SK-N-SH treated with all-trans-retinoic acid at 6 μM for 48 hours (cell line): ENCODE results near the gene KEAP1.

Experiments
- ARNTL ChIP-seq: fragments of 450-650 bp; formaldehyde crosslinking; IDR thresholded peaks from 2 replicates; pipeline ENCODE4 v1.5.0; 2020; ENCODE audit warnings: low read depth, mild to moderate bottlenecking, moderate library complexity, borderline replicate concordance
- ISL1 ChIP-seq: fragments of 250-450 bp; sonication (Bioruptor Pico); IDR thresholded peaks from 2 replicates; pipeline ENCODE4 v2.1.2; 2022; ENCODE audit warnings: mild to moderate bottlenecking, moderate library complexity
- PATZ1 ChIP-seq: fragments of 250-450 bp; sonication (Bioruptor Pico); IDR thresholded peaks from 2 replicates; pipeline ENCODE4 v1.8.0; 2020; ENCODE audit warnings: mild to moderate bottlenecking, moderate library complexity, borderline replicate concordance
- SNAI2 ChIP-seq: fragments of 250-450 bp; sonication (Bioruptor Pico); IDR thresholded peaks from 2 replicates; pipeline ENCODE4 v1.5.0; 2020; ENCODE audit warnings: mild to moderate bottlenecking, moderate library complexity
- ZFP30 ChIP-seq: fragments of 450-650 bp; formaldehyde crosslinking; IDR thresholded peaks from 2 replicates; pipeline ENCODE4 v1.5.0; 2022; ENCODE audit warnings: mild to moderate bottlenecking, moderate library complexity
- ZNF70 ChIP-seq: fragments of 450-650 bp; formaldehyde crosslinking; IDR thresholded peaks from 2 replicates; pipeline ENCODE4 v1.5.0; 2020; ENCODE audit warnings: mild to moderate bottlenecking, moderate library complexity
- ZNF8 ChIP-seq: fragments of 450-650 bp; formaldehyde crosslinking; IDR thresholded peaks from 2 replicates; pipeline ENCODE4 v1.5.0; 2020; ENCODE audit warnings: mild to moderate bottlenecking, moderate library complexity

GRCh38 chr19:10486551-10486950, 16.6 kb downstream of the KEAP1 start:
- no peak for TF ChIP-seq ZFP30
- no peak for TF ChIP-seq ARNTL (CRISPR knock-in tag)
- no peak for TF ChIP-seq SNAI2 (CRISPR knock-in tag)
- TF ChIP-seq PATZ1 (CRISPR knock-in tag) = no peak
- TF ChIP-seq ISL1 (CRISPR knock-in tag) = no peak
- no peak for TF ChIP-seq ZNF8 (CRISPR knock-in tag)
- TF ChIP-seq ZNF70 (CRISPR knock-in tag) = no peak
